ENCODE measurements around the gene PCSK4. TPM values are rescaled to one million over a fixed set of nuclear protein-coding genes. Genes with fewer than 3 reads are reported as not detected.

PCSK4 gene
- total and polyA plus RNA-seq, 9 of the 15 experiments (the other 6 are each of a cell fraction or from before 2014, with no cell fraction given), result 0.01 to 9.1 (median 2.1) TPM; not detected in 1

GRCh38 chr19:1456121-1456900 is 33.8 kb downstream of the PCSK4 start (continued):
- TF ChIP-seq MYBL2 (IDR thresholded peaks at IDR 0.05; ENCODE audit: low read depth) (no peak), MYBL2 (CRISPR knock-in tag; IDR thresholded peaks at IDR 0.05; ENCODE audit: borderline replicate concordance) (0 out of 2 replicates have a peak, but pooled peaks have one; percentile 29), HBP1 (CRISPR knock-in tag; IDR thresholded peaks at IDR 0.05) (0 out of 2 replicates have a peak, but pooled peaks have one; percentile 15), GTF2A2 (tag; IDR thresholded peaks at IDR 0.05) (no peak), PCBP1 (IDR thresholded peaks at IDR 0.05; ENCODE audit: low read depth, low read length, poor library complexity, severe bottlenecking) (peak; percentile 66), ZNF780A (CRISPR knock-in tag; IDR thresholded peaks at IDR 0.05) (peak; percentile 9; the same call in 1 of the 2 replicates), ETS1 (conservative IDR thresholded peaks at IDR 0.05; ENCODE audit: control insufficient read depth, low read depth, low read length) (0 out of 2 replicates have a peak, but pooled peaks have one; percentile 36), HDAC3 (IDR thresholded peaks at IDR 0.05; ENCODE audit: borderline replicate concordance, partially characterized antibody) (no peak), CREM (IDR thresholded peaks at IDR 0.05; ENCODE audit: low read depth) (no peak), COPS2 (conservative IDR thresholded peaks at IDR 0.05) (no peak), ZNF165 (CRISPR knock-in tag; IDR thresholded peaks at IDR 0.05; ENCODE audit: borderline replicate concordance) (no peak), MECOM (CRISPR knock-in tag; IDR thresholded peaks at IDR 0.05) (no peak), CREB3L1 (IDR thresholded peaks at IDR 0.05; ENCODE audit: borderline replicate concordance, low read depth) (no peak), NONO (IDR thresholded peaks at IDR 0.05; ENCODE audit: low read depth in 2 of 2, low read length in 1 of 2) (0 out of 4 replicates have a peak, but pooled peaks of 1 of the 2 experiments have one; percentile 5), THAP12 (CRISPR knock-in tag; IDR thresholded peaks at IDR 0.05) (peak; percentile 62; the same call in 1 of the 2 replicates), RB1 (IDR thresholded peaks at IDR 0.05; ENCODE audit: low read depth) (0 out of 2 replicates have a peak, but pooled peaks have one; percentile 31), STAG1 (CRISPR knock-in tag; IDR thresholded peaks at IDR 0.05; ENCODE audit: borderline replicate concordance) (peak; percentile 31; the same call in 1 of the 2 replicates), POLR2G (IDR thresholded peaks at IDR 0.05; ENCODE audit: low read depth, low read length) (peak; percentile 68), TCF15 (CRISPR knock-in tag; IDR thresholded peaks at IDR 0.05) (no peak)
